ENCODE measurements around the gene CHST3. TPM values are rescaled to one million over a fixed set of nuclear protein-coding genes. Genes with fewer than 3 reads are reported as not detected.
A peak's percentile ranks its signal among the peaks of the same experiment; 100 is the strongest.
"Not testable (repeated sequence)": the region's sequence is repeated elsewhere in the genome, so short reads cannot be mapped to it uniquely, and the experiment has no call there.

Gene CHST3
- 29.6 TPM for total RNA-seq

GRCh38 chr10:71964098-71964742 lies at the start of gene CHST3:
Gene CHST3 (plus strand): TSS chr10:71964395. CDS start chr10:72005843, 41,448 bp downstream.
- peak; percentile 74 for DNase-seq

DNA sequence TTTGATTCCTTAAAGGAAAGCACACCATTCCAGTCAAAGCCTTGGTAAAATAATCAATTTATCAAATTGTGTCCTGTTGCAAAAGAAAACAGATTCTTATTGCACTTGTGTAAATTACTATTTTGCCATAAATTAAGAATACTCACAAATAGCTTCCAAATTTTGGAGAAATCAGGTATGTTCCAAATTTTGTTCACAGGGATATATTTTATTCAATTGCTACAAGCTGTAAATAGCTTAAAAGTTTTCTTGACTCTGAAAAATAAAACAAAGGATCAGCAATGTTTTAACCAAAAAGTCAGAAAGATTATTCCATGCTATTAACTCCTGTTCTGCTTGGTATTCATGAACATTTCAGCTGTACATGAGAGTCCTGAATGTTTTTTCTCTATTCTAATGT lies 47.4 kb upstream of the CHST3 start:
- DNase-seq = no peak

- peak; percentile 18 for DNase-seq
Measured at GRCh38 chr10:71918992-71919391, 45.2 kb upstream of the CHST3 start.

DNA sequence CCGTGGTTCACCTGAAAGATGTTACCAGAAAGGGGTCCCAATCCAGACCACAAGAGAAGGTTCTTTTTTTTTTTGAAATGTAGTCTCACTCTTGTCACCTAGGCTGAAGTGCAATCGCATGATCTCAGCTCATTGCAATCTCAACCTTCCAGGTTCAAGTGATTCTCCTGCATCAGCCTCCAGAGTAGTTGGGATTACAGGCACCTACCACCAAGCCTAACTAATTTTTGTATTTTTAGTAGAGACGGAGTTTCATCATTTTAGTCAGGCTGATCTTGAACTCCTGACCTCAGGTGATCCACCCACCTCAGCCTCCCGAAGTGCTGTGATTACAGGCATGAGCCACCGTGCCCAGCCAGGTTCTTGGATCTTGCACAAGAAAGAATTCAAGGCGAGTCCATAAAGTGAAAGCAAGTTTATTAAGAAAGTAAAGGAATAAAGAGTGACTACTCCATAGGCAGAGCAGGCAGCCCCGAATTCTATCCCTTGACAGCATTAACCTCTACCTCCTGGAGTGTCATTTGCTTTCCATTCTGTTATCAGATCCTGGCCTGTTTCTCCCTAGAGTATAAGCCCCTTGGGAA lies 44.1 kb upstream of the CHST3 start:
- DNase-seq = not testable (repeated sequence)

- no peak for DNase-seq
Measured at GRCh38 chr10:71920540-71921323, 43.5 kb upstream of the CHST3 start.

- peak; percentile 92 for DNase-seq
Measured at GRCh38 chr10:71921324-71922027, 42.7 kb upstream of the CHST3 start.

- DNase-seq = peak; percentile 12
Measured at GRCh38 chr10:71923138-71923692, 41.0 kb upstream of the CHST3 start.

- no peak for DNase-seq
Measured at GRCh38 chr10:71924771-71925170, 39.4 kb upstream of the CHST3 start.

GRCh38 chr10:71927159-71927558 lies 37.0 kb upstream of the CHST3 start:
- DNase-seq = no peak

DNA sequence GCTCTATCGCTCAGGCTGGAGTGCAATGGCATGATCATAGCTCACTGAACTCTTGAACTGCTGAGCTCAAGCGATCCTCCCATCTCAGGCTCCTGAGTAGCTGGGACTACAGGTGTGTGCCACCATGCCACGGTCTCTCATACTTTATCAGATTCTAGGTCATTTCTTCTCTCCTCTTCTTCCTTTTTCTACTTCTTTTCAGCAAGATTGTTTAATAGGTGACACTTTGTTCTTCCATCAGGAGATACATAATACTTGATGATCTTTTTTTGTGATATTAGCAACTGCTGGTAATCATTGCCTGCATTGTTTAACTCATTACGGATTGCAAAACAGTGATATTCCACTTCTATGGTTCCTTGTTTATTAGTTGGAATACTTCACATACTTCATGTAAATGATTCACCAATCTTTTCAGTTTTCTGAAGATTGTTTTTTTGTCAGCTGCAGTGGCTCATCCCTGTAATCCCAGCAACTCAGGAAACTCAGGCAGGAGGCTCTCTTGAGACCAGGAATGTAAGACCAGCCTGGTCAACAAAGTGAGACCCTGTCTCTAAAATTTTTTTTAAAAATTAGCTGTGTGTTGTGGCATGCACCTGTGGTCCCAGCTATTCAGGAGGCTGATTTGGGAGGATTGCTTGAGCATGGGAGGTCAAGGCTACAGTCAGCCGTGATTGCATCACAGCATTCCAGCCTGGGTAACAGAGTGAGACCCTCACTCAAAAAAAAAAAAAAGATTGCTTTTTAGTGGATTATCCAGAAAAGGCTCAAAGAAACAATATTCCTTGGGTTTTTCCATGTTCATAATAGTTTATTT lies 36.2 kb upstream of the CHST3 start:
- DNase-seq = no peak

- no peak for DNase-seq
Measured at GRCh38 chr10:71931295-71931694, 32.9 kb upstream of the CHST3 start.

GRCh38 chr10:71933651-71934050 lies 30.5 kb upstream of the CHST3 start:
- no peak for DNase-seq

DNA sequence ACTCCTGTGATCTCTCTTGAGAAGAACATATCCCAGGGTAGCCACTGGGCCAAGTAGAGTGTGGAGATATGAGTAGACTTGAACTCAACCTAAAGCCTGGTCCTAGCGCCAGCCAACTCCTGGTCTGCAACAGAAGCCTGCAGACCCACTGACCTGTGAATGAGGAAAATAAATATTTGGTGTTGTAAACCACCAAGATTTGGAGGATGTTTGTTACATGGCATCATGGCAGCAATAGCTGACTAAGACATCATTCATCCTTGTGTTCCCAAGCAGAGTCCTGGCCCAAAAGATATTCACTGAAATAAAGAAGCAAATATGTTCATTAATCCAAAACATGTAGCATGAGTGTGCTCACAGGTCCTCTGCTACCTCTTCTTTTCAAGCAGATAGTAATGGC lies 26.0 kb upstream of the CHST3 start:
- DNase-seq = no peak

DNA sequence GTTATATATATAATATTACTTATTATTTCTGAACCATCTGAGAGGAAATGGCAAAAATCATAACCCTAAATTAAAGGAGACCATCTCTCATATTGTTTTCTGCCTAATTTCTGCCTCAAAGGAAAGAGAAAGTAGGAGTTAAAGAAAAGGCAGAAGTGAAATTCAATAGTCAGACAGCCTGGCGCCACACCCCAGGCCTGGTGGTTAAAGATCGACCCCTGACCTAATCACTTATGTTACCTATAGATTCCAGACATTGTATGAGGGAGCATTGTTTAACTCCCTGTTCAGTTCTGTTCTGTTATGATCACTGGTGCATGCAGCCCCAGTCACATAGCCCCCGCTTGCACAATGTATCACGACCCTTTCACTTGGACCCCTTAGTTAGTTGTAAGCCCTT lies 24.9 kb upstream of the CHST3 start:
- no peak for DNase-seq

GRCh38 chr10:71939861-71940474 lies 24.2 kb upstream of the CHST3 start:
- no peak for DNase-seq

DNA sequence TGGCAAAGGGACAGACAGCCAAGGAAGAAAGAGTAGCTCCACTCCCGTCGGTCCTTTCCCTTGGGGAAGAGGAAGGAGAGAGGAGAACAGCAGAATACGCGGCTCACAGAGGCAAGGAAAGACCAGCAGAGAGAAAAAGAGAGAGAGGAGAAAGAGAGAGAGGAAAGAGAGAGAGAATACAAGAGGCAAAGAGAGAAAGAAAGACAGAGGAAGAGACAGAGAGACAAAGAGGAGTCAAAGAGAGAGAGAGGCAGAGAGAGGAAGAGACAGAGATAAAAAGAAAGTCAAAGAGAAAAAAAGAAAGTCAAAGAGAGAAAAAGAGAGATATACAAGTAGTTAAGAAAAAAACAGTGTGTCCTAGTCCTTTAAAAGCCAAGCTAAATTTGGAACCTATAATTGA lies 23.4 kb upstream of the CHST3 start:
- DNase-seq = no peak

- DNase-seq = no peak
Measured at GRCh38 chr10:71941318-71941717, 22.9 kb upstream of the CHST3 start.

- DNase-seq = no peak
Measured at GRCh38 chr10:71945819-71946474, 18.2 kb upstream of the CHST3 start.

DNA sequence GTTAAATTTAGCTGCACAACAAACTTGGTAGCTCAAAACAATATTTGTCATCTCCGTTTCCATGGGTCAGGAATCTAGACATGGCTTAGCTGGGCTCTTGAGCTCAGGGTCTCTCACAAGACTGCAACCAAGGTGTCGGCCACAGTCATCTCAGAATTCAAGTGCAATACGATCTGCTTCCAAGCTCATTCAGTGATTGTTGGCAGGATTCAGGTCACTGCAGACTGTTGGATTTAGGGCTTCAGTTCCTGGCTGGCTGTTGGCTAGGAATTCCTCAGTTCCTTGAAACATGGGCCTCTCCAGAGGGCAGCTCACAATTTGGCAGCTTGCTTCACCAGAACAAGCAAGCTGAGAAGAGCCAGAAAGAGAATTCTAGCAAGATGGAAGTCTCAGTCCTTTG lies 17.5 kb upstream of the CHST3 start:
- no peak for DNase-seq

DNA sequence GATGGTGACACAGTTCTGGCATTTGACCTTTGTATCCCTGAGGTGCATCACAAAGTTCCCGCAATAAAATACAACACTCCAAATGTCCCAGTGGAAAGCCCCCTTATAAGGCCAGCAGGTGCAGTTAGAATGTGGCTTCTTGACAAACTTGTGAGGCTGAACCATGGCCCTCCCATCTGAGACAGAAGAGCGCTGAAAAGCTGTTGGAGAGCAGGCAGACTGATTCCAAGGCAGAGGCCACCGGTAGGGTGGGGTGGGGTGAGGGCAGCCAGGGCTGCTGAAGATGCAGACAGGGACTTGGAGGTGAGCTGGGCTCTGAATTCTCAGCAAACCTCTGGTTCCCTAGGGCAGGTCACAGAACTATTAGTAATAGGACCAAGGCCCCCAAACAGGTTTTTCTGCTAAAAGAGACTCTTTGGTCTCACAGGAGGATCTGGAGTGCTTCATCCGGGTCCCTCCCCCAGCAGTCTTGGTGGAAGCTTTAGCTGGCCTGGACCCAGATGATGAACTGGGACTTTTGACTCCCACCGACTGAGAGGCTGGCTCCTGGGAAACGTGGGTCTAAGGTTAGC lies 15.6 kb upstream of the CHST3 start:
- no peak for DNase-seq
